Karpas-422 (cell line): ENCODE measurements around the gene DENND2A. TPM values are rescaled to one million over a fixed set of nuclear protein-coding genes. Genes with fewer than 3 reads are reported as not detected.
"Not testable (repeated sequence)": the region's sequence is repeated elsewhere in the genome, so short reads cannot be mapped to it uniquely, and the experiment has no call there.

ENCODE experiments used
- DNase-seq: peaks from one replicate; pipeline ENCODE4 v3.0.0-alpha.2; 2015
- H2AFZ ChIP-seq: fragments of 200-600 bp; sonication (generic); 2 replicates; pipeline ENCODE4 v1.6.1; 2014; ENCODE audit warnings: antibody characterized with exemption, low read length, mixed read lengths
- H3K27ac ChIP-seq: fragments of 200-600 bp; sonication (generic); 2 replicates; pipeline ENCODE4 v1.5.1; 2014; ENCODE audit warnings: mild to moderate bottlenecking, low read length, moderate library complexity
- H3K27me3 ChIP-seq: fragments of 200-600 bp; sonication (generic); 2 replicates; pipeline ENCODE4 v1.6.1; 2014; ENCODE audit warnings: low read length, mixed read lengths
- H3K36me3 ChIP-seq: fragments of 200-600 bp; sonication (generic); 2 replicates; pipeline ENCODE4 v1.6.1; 2014; ENCODE audit warnings: low read length, mixed read lengths; ENCODE audit not compliant: insufficient read depth
- H3K4me1 ChIP-seq: fragments of 200-600 bp; sonication (generic); 2 replicates; pipeline ENCODE4 v1.6.1; 2014; ENCODE audit warnings: mild to moderate bottlenecking, low read length, mixed read lengths
- H3K4me2 ChIP-seq: fragments of 200-600 bp; sonication (generic); 2 replicates; pipeline ENCODE4 v1.6.1; 2014; ENCODE audit warnings: low read length, low read depth, mild to moderate bottlenecking; ENCODE audit not compliant: poor library complexity, severe bottlenecking
- H3K4me3 ChIP-seq: fragments of 200-600 bp; sonication (generic); 2 replicates; pipeline ENCODE4 v1.5.1; 2014; ENCODE audit warnings: mild to moderate bottlenecking, antibody characterized with exemption, low read length, mixed read lengths
- H3K79me2 ChIP-seq: fragments of 200-600 bp; sonication (generic); 2 replicates; pipeline ENCODE4 v1.6.1; 2014; ENCODE audit warnings: mild to moderate bottlenecking, low read length, mixed read lengths
- H3K9ac ChIP-seq: fragments of 200-600 bp; sonication (generic); 2 replicates; pipeline ENCODE4 v1.6.0; 2014; ENCODE audit warnings: low read length
- H3K9me2 ChIP-seq: fragments of 200-600 bp; sonication (generic), shearing (Covaris generic); replicated peaks from 2 replicates; pipeline ENCODE4 v1.6.0; 2014; ENCODE audit warnings: mild to moderate bottlenecking, low read length, moderate library complexity; ENCODE audit not compliant: insufficient read depth
- H3K9me3 ChIP-seq: fragments of 300-700, 200-600 bp; sonication (generic); 2 replicates; pipeline ENCODE4 v1.6.1; 2014; ENCODE audit warnings: low read length, mixed read lengths
- H4K20me1 ChIP-seq: fragments of 200-600 bp; sonication (generic); 2 replicates; pipeline ENCODE4 v1.6.1; 2014; ENCODE audit warnings: mild to moderate bottlenecking, antibody characterized with exemption, low read length, low read depth; ENCODE audit not compliant: insufficient read depth
- total RNA-seq: library from RNA; depleted of rRNA; stranded (reverse); fragments of >200 nt; shearing (Covaris generic); gene quantifications from 2 replicates; pipeline ENCODE4 v1.2.3, GENCODE V29; 2014; ENCODE audit warnings: low replicate concordance

Gene DENND2A
- total RNA-seq, 1 experiment from 2014 or later, result not detected

- H4K20me1 ChIP-seq, result no peaks in the 10 kb centered on the region
- no peaks in the 10 kb centered on the region for H3K9me2 ChIP-seq
- no peak overlapping the region for H3K4me2 ChIP-seq
- no peak overlapping the region for H3K9ac ChIP-seq
- H3K79me2 ChIP-seq, result no peaks in the 10 kb centered on the region
- H3K27me3 ChIP-seq, result no peaks in the 10 kb centered on the region
- H2AFZ ChIP-seq, result no peak overlapping the region
- no peaks in the 10 kb centered on the region for H3K9me3 ChIP-seq
- no peaks in the 10 kb centered on the region for H3K4me1 ChIP-seq
- no peak overlapping the region for H3K4me3 ChIP-seq
- H3K27ac ChIP-seq, result no peak overlapping the region
- peaks cover 9% of the 10 kb centered on the region; the same call in 1 of the 2 replicates for H3K36me3 ChIP-seq
- DNase-seq, result no peak
Measured at GRCh38 chr7:140683657-140684056, 43.0 kb upstream of the DENND2A start.

GRCh38 chr7:140681766-140682165, 41.2 kb upstream of the DENND2A start:
- no peak overlapping the region for H3K4me2 ChIP-seq
- no peak overlapping the region for H2AFZ ChIP-seq
- no peak overlapping the region for H3K27ac ChIP-seq
- peaks cover 6% of the 10 kb centered on the region; the same call in 1 of the 2 replicates for H3K36me3 ChIP-seq
- H3K4me3 ChIP-seq, result no peak overlapping the region
- DNase-seq, result no peak
- peaks cover 10% of the 10 kb centered on the region for H3K79me2 ChIP-seq
- no peaks in the 10 kb centered on the region for H3K27me3 ChIP-seq
- H3K9me3 ChIP-seq, result no peaks in the 10 kb centered on the region
- H3K4me1 ChIP-seq, result peaks cover 13% of the 10 kb centered on the region
- no peaks in the 10 kb centered on the region for H4K20me1 ChIP-seq
- no peak overlapping the region for H3K9ac ChIP-seq
- no peaks in the 10 kb centered on the region for H3K9me2 ChIP-seq

- Histone ChIP-seq H3K4me3 (no peak overlapping the region), H3K27me3 (no peaks in the 10 kb centered on the region), H3K9me3 (no peaks in the 10 kb centered on the region), H3K27ac (no peak overlapping the region), H3K79me2 (peaks cover 12% of the 10 kb centered on the region), H3K9me2 (no peaks in the 10 kb centered on the region), H3K9ac (no peak overlapping the region), H2AFZ (no peak overlapping the region), H3K4me1 (peaks cover 22% of the 10 kb centered on the region), H3K36me3 (peaks cover 6% of the 10 kb centered on the region; the same call in 1 of the 2 replicates), H3K4me2 (no peak overlapping the region), H4K20me1 (no peaks in the 10 kb centered on the region)
- no peak for DNase-seq
Measured at GRCh38 chr7:140680886-140681285, 40.3 kb upstream of the DENND2A start.

- peaks cover 6% of the 10 kb centered on the region; the same call in 1 of the 2 replicates for H3K36me3 ChIP-seq
- H3K4me1 ChIP-seq, result peaks cover 39% of the 10 kb centered on the region
- no peak overlapping the region for H3K4me2 ChIP-seq
- H3K4me3 ChIP-seq, result no peak overlapping the region
- peaks cover 17% of the 10 kb centered on the region for H3K79me2 ChIP-seq
- no peaks in the 10 kb centered on the region for H3K9me2 ChIP-seq
- H3K9me3 ChIP-seq, result no peaks in the 10 kb centered on the region
- H3K9ac ChIP-seq, result no peak overlapping the region
- no peak for DNase-seq
- no peak overlapping the region for H3K27ac ChIP-seq
- no peaks in the 10 kb centered on the region for H4K20me1 ChIP-seq
- H2AFZ ChIP-seq, result no peak overlapping the region
- no peaks in the 10 kb centered on the region for H3K27me3 ChIP-seq
Measured at GRCh38 chr7:140679186-140679585, 38.6 kb upstream of the DENND2A start.

GRCh38 chr7:140678816-140679130, 38.2 kb upstream of the DENND2A start:
- Histone ChIP-seq H3K4me3 (no peak overlapping the region), H3K4me1 (peaks cover 43% of the 10 kb centered on the region), H3K9me2 (no peaks in the 10 kb centered on the region), H3K79me2 (peaks cover 18% of the 10 kb centered on the region), H3K9ac (no peak overlapping the region), H3K27me3 (no peaks in the 10 kb centered on the region), H3K36me3 (peaks cover 6% of the 10 kb centered on the region; the same call in 1 of the 2 replicates), H3K4me2 (no peak overlapping the region), H3K27ac (no peak overlapping the region), H2AFZ (no peak overlapping the region), H4K20me1 (no peaks in the 10 kb centered on the region), H3K9me3 (no peaks in the 10 kb centered on the region)
- no peak for DNase-seq

- no peak for DNase-seq
Measured at GRCh38 chr7:140678081-140678815, 37.6 kb upstream of the DENND2A start.

GRCh38 chr7:140677496-140677895, 36.9 kb upstream of the DENND2A start:
- Histone ChIP-seq H3K4me1 (peaks cover 50% of the 10 kb centered on the region), H3K27me3 (no peaks in the 10 kb centered on the region), H3K27ac (peak overlapping the region; percentile 87), H3K9me2 (no peaks in the 10 kb centered on the region), H4K20me1 (no peaks in the 10 kb centered on the region), H3K36me3 (peaks cover 6% of the 10 kb centered on the region; the same call in 1 of the 2 replicates), H3K4me3 (peak overlapping the region; percentile 8; the same call in 1 of the 2 replicates), H2AFZ (no peak overlapping the region), H3K9ac (peak overlapping the region; percentile 31; the same call in 1 of the 2 replicates), H3K9me3 (no peaks in the 10 kb centered on the region), H3K4me2 (peak overlapping the region; percentile 49), H3K79me2 (peaks cover 20% of the 10 kb centered on the region)
- DNase-seq, result peak; percentile 65

More at GRCh38 chr7:140678081-140678815, 37.6 kb upstream of the DENND2A start:
- H3K36me3 ChIP-seq, result peaks cover 6% of the 10 kb centered on the region; the same call in 1 of the 2 replicates
- H3K4me2 ChIP-seq, result no peak overlapping the region
- no peaks in the 10 kb centered on the region for H3K27me3 ChIP-seq
- H3K4me1 ChIP-seq, result peaks cover 48% of the 10 kb centered on the region
- peak overlapping the region; percentile 31; the same call in 1 of the 2 replicates for H3K9ac ChIP-seq
- peaks cover 20% of the 10 kb centered on the region for H3K79me2 ChIP-seq
- H2AFZ ChIP-seq, result no peak overlapping the region
- H3K27ac ChIP-seq, result peak overlapping the region; percentile 87
- no peaks in the 10 kb centered on the region for H4K20me1 ChIP-seq
- H3K9me3 ChIP-seq, result no peaks in the 10 kb centered on the region
- peak overlapping the region; percentile 8; the same call in 1 of the 2 replicates for H3K4me3 ChIP-seq
- no peaks in the 10 kb centered on the region for H3K9me2 ChIP-seq

GRCh38 chr7:140676956-140677355, 36.3 kb upstream of the DENND2A start:
- H3K9me3 ChIP-seq, H3K9ac ChIP-seq, H4K20me1 ChIP-seq, H3K36me3 ChIP-seq, H2AFZ ChIP-seq, H3K27me3 ChIP-seq, DNase-seq, H3K9me2 ChIP-seq: not testable (repeated sequence)
- peak overlapping the region; percentile 94 for H3K4me2 ChIP-seq
- H3K79me2 ChIP-seq, result peaks cover 20% of the 10 kb centered on the region
- peak overlapping the region; percentile 87 for H3K27ac ChIP-seq
- peaks cover 55% of the 10 kb centered on the region for H3K4me1 ChIP-seq
- 0 out of 2 replicates have a peak overlapping the region, but pooled peaks have one; percentile 5 for H3K4me3 ChIP-seq
